ENCODE results near the gene TCP11L1.
"Not testable (repeated sequence)": the region's sequence is repeated elsewhere in the genome, so short reads cannot be mapped to it uniquely, and the experiment has no call there.

Gene TCP11L1

GRCh38 chr11:33029218-33029617 is 10.2 kb upstream of the TCP11L1 start:
- DNase-seq, result not testable (repeated sequence)

DNA sequence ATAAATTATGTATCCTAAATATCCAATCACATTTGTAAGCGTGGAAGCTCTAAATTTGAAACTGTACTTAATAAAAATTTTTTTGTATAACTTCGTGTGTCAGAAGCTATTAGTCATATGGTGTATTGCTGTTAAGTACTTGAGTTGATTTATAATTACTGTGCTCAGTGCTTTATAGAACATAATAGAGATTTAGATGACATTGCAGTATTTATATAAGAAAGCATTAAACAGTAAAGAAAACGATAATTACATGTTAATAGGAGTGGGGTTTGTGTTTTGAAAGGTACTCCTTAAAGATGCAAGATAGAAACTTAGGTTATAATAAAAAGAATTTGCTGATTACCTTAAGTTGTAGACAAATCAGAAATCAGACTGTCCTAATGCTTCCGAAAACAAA is 5.9 kb upstream of the TCP11L1 start:
- DNase-seq, result no peak

- no peak for DNase-seq
Measured at GRCh38 chr11:33035011-33035410, 4.4 kb upstream of the TCP11L1 start.

- DNase-seq, result peak; percentile 38 to 67
Measured at GRCh38 chr11:33040033-33040861, 875 bp downstream of the TCP11L1 start.

GRCh38 chr11:33040862-33041453 is 1.6 kb downstream of the TCP11L1 start:
- DNase-seq, result no peak

DNA sequence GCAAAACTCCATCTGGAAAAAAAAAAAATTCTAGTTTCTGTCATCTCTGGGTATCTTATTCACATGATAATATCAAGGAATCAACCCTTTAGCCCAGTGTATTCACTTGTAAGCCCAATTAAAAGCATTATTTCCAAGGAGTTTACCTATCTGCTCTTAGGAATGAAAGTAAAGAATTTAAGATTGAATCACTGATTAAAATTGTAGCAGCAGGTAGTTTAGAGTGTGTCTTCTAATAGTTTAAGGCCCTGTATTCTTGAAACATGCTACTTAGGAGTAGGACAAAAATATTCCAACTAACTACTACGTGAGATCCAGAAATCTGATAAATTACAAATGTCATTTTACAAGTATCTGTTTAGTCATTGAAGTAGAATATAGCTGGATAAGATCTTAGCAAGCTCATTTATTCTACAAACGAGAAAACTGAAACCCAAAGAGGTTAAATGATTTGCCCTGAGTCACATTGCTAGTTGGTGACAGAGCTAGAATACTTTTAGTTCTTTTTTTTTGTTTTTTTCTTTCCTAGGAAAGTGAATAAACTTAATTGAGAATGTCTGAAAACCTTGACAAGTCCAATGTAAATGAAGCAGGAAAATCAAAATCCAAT is 4.0 kb downstream of the TCP11L1 start:
- DNase-seq, result no peak

DNA sequence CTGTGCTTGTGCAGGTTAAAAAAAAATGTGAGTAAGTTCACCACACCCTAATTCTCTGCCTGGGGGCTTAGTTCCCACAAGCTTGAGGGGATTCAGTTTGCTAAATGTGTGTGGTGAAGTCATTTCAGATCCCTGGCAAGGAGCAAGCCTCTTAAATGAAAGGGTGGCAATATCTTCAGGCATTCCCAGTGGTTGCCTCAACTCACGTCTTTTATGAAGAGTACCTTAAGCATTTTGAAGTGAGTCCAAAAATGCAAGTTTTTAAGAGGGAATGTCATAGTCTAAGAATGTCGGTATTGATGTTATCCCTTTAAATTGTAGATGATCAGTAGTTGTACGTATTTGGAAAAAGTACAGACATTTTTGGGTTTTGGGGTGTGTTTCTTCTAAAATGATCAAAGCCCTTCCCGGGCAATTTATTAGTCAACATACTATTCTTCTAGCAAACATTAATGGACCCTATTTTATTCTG is 4.9 kb downstream of the TCP11L1 start:
- DNase-seq, result no peak

DNA sequence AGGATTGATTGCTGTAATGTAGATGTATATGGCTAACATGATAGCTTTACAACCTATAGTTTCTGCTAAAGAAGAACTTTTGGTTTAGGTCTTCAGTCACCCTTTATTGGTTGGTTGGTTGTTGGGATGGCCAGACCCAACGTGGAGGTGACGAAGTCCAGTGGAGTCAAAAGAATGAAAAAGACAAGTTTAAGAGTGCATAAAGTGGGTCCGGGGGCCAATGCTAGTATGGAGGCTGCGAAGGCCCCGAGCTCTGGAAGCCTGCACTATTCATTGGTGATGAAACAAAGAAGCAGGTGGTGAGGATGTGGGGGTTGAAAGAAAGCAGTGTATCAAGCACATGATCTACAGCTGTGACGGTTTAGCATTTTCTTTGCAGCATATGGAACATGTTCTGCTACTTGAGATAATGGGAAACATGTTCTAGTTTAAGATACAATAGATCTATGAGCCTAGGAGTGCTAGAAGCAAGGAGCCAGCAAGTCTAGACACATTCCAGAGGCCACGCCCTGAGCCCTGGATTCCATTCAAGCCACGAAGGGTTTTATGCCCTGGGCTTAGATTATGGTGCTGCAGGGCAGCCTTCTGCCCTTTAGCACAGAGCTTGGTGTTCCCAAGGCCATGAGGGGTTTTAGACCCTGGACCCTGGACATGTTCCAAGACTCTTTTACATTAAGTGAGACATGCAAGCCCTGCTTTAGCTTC is 6.3 kb downstream of the TCP11L1 start:
- DNase-seq, result no peak

- DNase-seq, result not testable (repeated sequence)
Measured at GRCh38 chr11:33048701-33049100, 9.3 kb downstream of the TCP11L1 start.

GRCh38 chr11:33049565-33050408 is 10.4 kb downstream of the TCP11L1 start:
- not testable (repeated sequence) for DNase-seq

DNA sequence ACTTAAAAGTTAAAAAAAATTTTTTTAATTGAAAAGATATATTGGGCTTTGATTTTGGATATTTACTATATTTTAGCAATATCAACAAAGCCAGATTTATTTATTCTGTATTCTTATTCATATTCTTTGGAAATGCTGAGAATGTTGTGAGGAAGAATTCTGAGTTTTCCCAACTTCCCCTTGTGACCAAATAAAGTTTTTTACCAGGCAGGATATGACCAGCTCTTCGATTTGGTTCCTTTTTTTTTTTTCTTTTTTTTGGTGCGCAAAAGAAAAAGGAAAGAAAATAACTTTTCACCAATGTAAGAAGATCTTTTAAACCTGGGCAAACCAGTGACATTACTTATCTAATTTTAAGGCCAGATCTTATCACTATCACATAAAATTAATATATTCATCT is 12.9 kb downstream of the TCP11L1 start:
- DNase-seq, result no peak

GRCh38 chr11:33055375-33055774 is 16.0 kb downstream of the TCP11L1 start:
- no peak for DNase-seq

DNA sequence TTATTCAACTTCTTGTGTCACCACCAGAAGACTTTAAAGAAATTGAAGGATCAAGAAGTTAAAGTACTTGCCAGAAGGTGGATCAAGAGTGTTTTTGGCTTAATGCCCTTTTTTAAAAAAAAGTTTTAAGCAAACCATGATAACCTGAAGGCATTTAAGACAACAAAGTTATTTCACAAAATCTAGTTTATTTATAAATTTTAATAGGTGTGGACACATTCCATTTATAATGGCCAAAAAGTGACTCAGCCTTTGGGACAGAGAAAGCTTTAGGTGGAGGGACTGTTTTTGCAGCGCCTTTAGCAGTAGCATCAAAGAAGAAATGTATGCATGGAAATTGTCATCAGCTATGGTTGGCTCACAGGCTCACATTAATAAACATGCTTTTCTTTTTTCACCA is 17.9 kb downstream of the TCP11L1 start:
- DNase-seq, result no peak

DNA sequence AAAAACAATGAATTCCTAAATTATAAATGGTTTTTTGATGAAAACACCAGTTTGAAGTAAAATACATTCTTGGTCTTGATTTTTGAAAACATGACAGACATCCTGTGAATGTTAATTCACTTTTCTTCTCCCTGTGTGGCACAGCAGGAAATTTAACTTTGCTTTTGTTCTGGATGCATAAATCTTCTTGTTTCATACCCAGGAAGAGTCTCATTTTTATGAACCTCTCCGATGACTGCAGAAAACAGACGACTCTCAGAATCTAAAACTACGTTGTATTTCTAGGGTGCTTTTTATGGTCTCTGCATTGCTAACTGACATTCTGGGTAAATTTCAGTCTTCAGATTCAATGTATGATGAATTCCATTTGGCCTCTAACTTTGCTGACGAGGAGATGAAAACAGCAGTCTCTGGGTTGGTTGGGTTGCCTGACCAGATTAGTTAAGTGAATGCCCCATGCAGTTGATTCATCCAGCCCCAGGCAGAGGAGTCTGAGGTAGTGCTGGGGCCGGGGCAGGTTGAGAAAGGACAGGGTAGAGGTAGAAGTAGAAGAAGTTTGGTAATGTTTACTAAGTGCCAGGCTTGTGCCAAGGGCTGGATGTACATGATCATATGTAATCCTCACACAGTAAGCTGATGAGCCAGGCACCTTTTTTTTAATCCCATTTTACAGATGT is 20.1 kb downstream of the TCP11L1 start:
- DNase-seq, result no peak

DNA sequence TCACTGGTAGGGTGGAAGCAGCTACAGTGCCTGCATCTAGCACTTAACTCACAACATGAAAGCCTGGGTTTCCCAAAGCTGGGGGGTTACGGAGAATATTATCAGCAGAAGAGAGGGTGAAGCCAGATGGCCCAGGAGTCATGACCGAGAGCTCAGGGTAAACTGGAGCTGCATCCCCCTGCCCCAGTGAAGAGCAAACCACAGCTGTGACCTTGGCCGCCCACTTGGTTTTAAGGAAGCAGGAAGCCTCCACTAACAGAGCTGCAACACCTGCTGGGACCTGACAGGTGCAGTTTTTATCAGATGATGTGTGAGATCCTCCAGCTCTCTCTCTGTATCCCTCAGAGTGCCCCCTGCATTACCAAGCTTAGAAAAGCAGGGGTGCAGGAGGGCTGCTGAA is 20.9 kb downstream of the TCP11L1 start:
- DNase-seq, result no peak

DNA sequence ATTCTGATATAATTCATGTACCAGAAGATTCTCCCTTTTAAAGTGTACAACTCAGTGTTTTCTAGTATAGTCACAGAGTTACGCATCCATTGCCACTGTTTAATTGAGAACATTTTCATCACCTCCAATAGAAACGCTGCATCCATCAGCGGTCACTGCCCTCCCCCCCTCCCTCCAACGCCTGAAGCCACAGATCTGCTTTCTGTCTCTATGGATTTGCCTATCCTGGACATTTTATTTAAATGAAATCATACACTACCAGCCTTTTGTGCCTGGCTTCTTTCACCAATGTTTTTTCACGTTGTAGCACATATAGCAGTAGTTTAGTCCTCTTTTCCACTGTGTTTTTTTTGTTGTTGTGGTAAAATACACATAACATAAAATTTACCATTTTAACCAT is 22.8 kb downstream of the TCP11L1 start:
- no peak for DNase-seq

GRCh38 chr11:33063326-33063881 is 24.0 kb downstream of the TCP11L1 start:
- no peak for DNase-seq

- DNase-seq, result no peak
Measured at GRCh38 chr11:33064033-33064825, 24.9 kb downstream of the TCP11L1 start.

GRCh38 chr11:33064866-33065265 is 25.5 kb downstream of the TCP11L1 start:
- no peak for DNase-seq

DNA sequence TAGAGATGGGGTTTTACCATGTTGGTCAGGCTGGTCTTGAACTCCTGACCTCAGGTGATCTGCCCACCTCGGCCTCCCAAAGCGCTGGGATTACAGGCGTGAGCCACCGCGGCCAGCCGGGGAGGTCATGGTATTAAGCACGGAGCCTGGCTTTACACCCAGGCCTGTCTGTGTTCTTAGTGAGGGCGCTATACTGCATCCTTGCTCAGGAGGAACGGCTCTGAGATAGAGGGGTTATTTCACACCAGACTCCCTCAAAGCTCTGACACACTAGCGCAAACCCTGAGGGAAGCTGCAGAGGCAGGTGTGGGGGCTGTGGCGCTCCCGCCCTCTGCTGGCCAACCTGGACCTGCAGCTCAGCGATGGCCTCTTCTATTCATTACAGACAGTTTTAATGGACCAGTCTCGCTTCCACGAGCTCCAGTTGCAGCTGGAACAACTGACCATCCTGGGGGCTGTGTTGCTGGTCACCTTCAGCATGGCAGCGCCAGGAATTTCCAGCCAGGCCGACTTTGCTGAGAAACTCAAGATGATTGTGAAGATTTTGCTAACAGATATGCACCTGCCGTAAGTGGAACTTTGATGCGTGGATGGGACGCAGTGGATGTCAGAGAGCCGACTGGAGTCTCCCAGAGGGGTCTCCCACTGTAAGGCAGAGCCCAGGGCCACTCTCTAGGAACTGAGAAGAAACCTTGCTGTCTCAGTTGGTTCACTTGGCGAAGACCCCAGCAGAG is 26.2 kb downstream of the TCP11L1 start:
- DNase-seq, result peak in 1 of 2 experiments; percentile 51

Data from NCI-H446 (cell line).